Bronchial epithelial cell (primary cell): ENCODE data around the gene HSPA4. TPM values are rescaled to one million over a fixed set of nuclear protein-coding genes. Genes with fewer than 3 reads are reported as not detected.

ENCODE experiments used
- DNase-seq: peaks from one replicate; pipeline ENCODE4 v3.0.0-alpha.2; 2010; ENCODE audit warnings: low read depth
- FAIRE-seq: peaks from 2 replicates; lab custom pipeline; 2011; peaks lifted over from hg19 to GRCh38; lab: Jason Lieb, UNC
- H3K27me3 ChIP-seq: 2 replicates; pipeline ENCODE4 v1.5.1; 2011; ENCODE audit warnings: low read length; ENCODE audit not compliant: control insufficient read depth, insufficient read depth
- H3K36me3 ChIP-seq: 2 replicates; pipeline ENCODE4 v1.5.1; 2011; ENCODE audit warnings: low read length; ENCODE audit not compliant: control insufficient read depth, insufficient read depth
- H3K4me3 ChIP-seq: 2 replicates; pipeline ENCODE4 v1.5.1; 2011; ENCODE audit warnings: mild to moderate bottlenecking, low read depth, low read length, control low read depth
- CTCF ChIP-seq: IDR thresholded peaks from 2 replicates; pipeline ENCODE4 v1.5.1; 2011; ENCODE audit warnings: mild to moderate bottlenecking, moderate library complexity, low read length, control low read depth, inconsistent platforms; ENCODE audit not compliant: insufficient read depth, severe bottlenecking
- total RNA-seq: library from RNA; depleted of rRNA; stranded (reverse); fragments of >200 nt; gene quantifications from 2 replicates; pipeline ENCODE4 v1.2.1, GENCODE V29; 2014

Gene HSPA4
- total RNA-seq, 1 donor from 2014 or later, result 142 TPM

- Histone ChIP-seq H3K27me3 (no peaks in the 10 kb centered on the region), H3K4me3 (no peak overlapping the region), H3K36me3 (no peaks in the 10 kb centered on the region)
- DNase-seq (no peak), FAIRE-seq (peak; percentile 94)
- no peak for TF ChIP-seq CTCF
Measured at GRCh38 chr5:133119233-133119711, 67.5 kb downstream of the HSPA4 start.

GRCh38 chr5:133120156-133120750 is 68.4 kb downstream of the HSPA4 start:
- FAIRE-seq (peak; percentile 68), DNase-seq (no peak)
- Histone ChIP-seq H3K4me3 (no peak overlapping the region), H3K36me3 (no peaks in the 10 kb centered on the region), H3K27me3 (no peaks in the 10 kb centered on the region)
- no peak for TF ChIP-seq CTCF

GRCh38 chr5:133121080-133121479 is 69.3 kb downstream of the HSPA4 start:
- Histone ChIP-seq H3K4me3 (no peak overlapping the region), H3K27me3 (no peaks in the 10 kb centered on the region), H3K36me3 (no peaks in the 10 kb centered on the region)
- TF ChIP-seq CTCF, result no peak
- FAIRE-seq (no peak), DNase-seq (peak; percentile 21)

GRCh38 chr5:133121611-133122150 is 69.9 kb downstream of the HSPA4 start:
- no peak for FAIRE-seq
- TF ChIP-seq CTCF, result no peak
- no peaks in the 10 kb centered on the region for H3K36me3 ChIP-seq
- H3K27me3 ChIP-seq, result no peaks in the 10 kb centered on the region
- H3K4me3 ChIP-seq, result no peak overlapping the region
- DNase-seq, result no peak

GRCh38 chr5:133122711-133123110 is 70.9 kb downstream of the HSPA4 start:
- no peak overlapping the region for H3K4me3 ChIP-seq
- no peak for TF ChIP-seq CTCF
- H3K36me3 ChIP-seq, result no peaks in the 10 kb centered on the region
- FAIRE-seq (no peak), DNase-seq (no peak)
- H3K27me3 ChIP-seq, result no peaks in the 10 kb centered on the region
